ENCODE data around the gene EIF2S2.

The EIF2S2 gene

DNA sequence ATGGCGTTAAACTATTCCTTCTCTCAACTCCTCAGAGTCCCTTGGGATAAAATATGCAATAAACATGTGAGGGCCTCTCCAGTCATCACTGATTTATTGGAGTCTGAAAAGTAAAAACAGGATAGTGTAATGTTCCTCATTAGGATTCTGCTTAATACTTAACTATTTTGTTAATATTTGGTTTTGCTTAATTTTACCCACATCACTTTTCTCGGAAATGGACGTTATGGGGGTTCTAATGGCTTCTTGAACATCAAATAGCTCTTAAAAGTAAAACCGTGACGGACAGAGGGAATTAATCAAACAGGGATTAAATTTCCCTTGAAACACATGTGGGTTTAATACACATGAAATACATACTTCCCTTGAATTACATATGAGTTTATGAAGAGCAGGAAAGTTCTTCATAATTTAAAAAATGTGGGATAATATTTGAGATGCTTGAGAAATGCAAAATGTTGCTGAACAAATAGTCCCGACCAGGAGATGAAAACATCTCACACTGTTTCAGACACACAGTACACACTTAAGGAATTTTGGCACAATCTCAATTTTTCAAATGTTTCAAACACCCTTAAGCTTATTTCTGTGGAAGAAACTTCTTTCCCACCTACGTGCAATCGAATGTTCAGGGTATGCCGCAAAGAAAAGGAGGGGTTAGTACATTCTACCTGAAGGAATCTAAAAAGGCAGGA lies 38.4 kb upstream of the EIF2S2 start:
- TF ChIP-seq EZH2phosphoT487 (conservative IDR thresholded peaks at IDR 0.05; ENCODE audit: low read length): no peak
- TF ChIP-seq, protein P1, sequence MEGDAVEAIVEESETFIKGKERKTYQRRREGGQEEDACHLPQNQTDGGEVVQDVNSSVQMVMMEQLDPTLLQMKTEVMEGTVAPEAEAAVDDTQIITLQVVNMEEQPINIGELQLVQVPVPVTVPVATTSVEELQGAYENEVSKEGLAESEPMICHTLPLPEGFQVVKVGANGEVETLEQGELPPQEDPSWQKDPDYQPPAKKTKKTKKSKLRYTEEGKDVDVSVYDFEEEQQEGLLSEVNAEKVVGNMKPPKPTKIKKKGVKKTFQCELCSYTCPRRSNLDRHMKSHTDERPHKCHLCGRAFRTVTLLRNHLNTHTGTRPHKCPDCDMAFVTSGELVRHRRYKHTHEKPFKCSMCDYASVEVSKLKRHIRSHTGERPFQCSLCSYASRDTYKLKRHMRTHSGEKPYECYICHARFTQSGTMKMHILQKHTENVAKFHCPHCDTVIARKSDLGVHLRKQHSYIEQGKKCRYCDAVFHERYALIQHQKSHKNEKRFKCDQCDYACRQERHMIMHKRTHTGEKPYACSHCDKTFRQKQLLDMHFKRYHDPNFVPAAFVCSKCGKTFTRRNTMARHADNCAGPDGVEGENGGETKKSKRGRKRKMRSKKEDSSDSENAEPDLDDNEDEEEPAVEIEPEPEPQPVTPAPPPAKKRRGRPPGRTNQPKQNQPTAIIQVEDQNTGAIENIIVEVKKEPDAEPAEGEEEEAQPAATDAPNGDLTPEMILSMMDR (IDR thresholded peaks at IDR 0.05; ENCODE audit: insufficient read depth, low read length, poor library complexity, severe bottlenecking): no peak
- no peak overlapping the region for H3K27ac ChIP-seq (ENCODE audit: low read depth, low read length)
- H3K27me3 ChIP-seq (ENCODE audit: low read length): no peaks in the 10 kb centered on the region
- H3K4me2 ChIP-seq (ENCODE audit: low read depth, low read length, poor library complexity, severe bottlenecking): no peak overlapping the region
- no peaks in the 10 kb centered on the region for H3K9me2 ChIP-seq (replicated peaks; ENCODE audit: insufficient read depth, low read length)
- no peaks in the 10 kb centered on the region for H3K79me2 ChIP-seq (ENCODE audit: insufficient read depth, low read length)
- no peaks in the 10 kb centered on the region for H4K20me1 ChIP-seq (ENCODE audit: low read depth, low read length)
- no peak overlapping the region for H3K4me3 ChIP-seq (ENCODE audit: insufficient read depth, low read length, poor library complexity, severe bottlenecking)
- H3K36me3 ChIP-seq (ENCODE audit: low read length): no peaks in the 10 kb centered on the region
- no peak overlapping the region for H3K9ac ChIP-seq (ENCODE audit: low read length)
- H2AFZ ChIP-seq (ENCODE audit: low read depth, low read length, severe bottlenecking): no peak overlapping the region
- H3K9me3 ChIP-seq (ENCODE audit: insufficient read depth, low read length): no peaks in the 10 kb centered on the region
- H3F3A ChIP-seq (ENCODE audit: insufficient read depth): no peaks in the 10 kb centered on the region

DNA sequence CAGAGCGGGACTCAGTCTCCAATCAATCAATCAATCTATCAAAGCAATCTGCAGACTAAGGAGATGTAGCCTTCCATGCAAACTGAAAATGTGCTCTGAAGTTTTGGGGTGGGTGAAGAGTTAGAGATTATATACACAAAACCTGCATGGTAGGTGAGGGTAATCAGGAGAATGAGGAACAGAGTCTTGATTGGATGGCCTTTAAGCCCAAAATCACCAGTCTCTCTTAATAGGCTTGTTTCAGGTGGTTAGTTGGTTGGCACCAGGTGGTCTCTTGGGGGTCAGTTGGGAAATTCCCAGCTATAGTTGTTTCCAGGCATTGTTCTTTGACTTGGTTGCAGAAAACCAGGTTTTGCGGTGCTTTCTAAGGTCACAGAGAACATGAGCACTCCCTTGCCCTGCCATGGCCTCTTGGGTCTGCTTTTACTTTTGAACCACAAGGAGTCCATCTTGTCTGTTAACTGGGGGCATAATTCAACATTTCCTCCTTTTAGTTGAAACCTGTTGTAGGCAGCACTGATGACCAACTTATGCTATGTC lies 33.3 kb upstream of the EIF2S2 start:
- Histone ChIP-seq H3K79me2 (ENCODE audit: insufficient read depth, low read length) (no peaks in the 10 kb centered on the region), H3K4me2 (ENCODE audit: low read depth, low read length, poor library complexity, severe bottlenecking) (no peak overlapping the region), H4K20me1 (ENCODE audit: low read depth, low read length) (no peaks in the 10 kb centered on the region), H3K36me3 (ENCODE audit: low read length) (no peaks in the 10 kb centered on the region), H3F3A (ENCODE audit: insufficient read depth) (no peaks in the 10 kb centered on the region), H3K4me3 (ENCODE audit: insufficient read depth, low read length, poor library complexity, severe bottlenecking) (no peak overlapping the region), H2AFZ (ENCODE audit: low read depth, low read length, severe bottlenecking) (no peak overlapping the region), H3K9me3 (ENCODE audit: insufficient read depth, low read length) (no peaks in the 10 kb centered on the region), H3K9me2 (replicated peaks; ENCODE audit: insufficient read depth, low read length) (no peaks in the 10 kb centered on the region), H3K27me3 (ENCODE audit: low read length) (no peaks in the 10 kb centered on the region), H3K27ac (ENCODE audit: low read depth, low read length) (no peak overlapping the region), H3K9ac (ENCODE audit: low read length) (no peak overlapping the region)
- TF ChIP-seq EZH2phosphoT487 (conservative IDR thresholded peaks at IDR 0.05; ENCODE audit: low read length): no peak
- TF ChIP-seq, protein P1 (IDR thresholded peaks at IDR 0.05; ENCODE audit: insufficient read depth, low read length, poor library complexity, severe bottlenecking): no peak

DNA sequence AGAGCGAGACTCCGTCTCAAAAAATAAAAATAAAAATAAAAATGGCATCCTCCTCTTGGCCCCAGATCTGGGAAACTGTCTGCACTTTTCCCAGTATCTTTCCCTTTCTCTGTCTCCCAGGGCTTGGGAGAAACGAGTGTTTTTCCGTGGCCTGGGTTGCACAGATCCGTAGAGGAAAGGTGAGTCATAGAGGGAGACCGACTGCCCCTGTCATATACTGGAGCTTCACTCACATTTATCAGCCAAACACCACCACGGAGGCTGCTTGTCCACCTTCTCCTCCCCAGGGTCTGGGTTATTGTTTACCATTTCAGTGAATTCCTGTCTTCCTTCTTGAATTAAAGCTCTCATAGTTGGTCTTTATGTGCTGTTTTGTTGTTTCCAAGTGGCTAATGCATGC lies 31.9 kb upstream of the EIF2S2 start:
- no peak for TF ChIP-seq EZH2phosphoT487 (conservative IDR thresholded peaks at IDR 0.05; ENCODE audit: low read length)
- TF ChIP-seq, protein P1 (IDR thresholded peaks at IDR 0.05; ENCODE audit: insufficient read depth, low read length, poor library complexity, severe bottlenecking): no peak
- Histone ChIP-seq H3F3A (ENCODE audit: insufficient read depth) (no peaks in the 10 kb centered on the region), H3K9me3 (ENCODE audit: insufficient read depth, low read length) (no peaks in the 10 kb centered on the region), H3K9me2 (replicated peaks; ENCODE audit: insufficient read depth, low read length) (no peaks in the 10 kb centered on the region), H3K9ac (ENCODE audit: low read length) (no peak overlapping the region), H2AFZ (ENCODE audit: low read depth, low read length, severe bottlenecking) (no peak overlapping the region), H4K20me1 (ENCODE audit: low read depth, low read length) (no peaks in the 10 kb centered on the region), H3K27me3 (ENCODE audit: low read length) (no peaks in the 10 kb centered on the region), H3K36me3 (ENCODE audit: low read length) (no peaks in the 10 kb centered on the region), H3K4me2 (ENCODE audit: low read depth, low read length, poor library complexity, severe bottlenecking) (no peak overlapping the region), H3K27ac (ENCODE audit: low read depth, low read length) (no peak overlapping the region), H3K79me2 (ENCODE audit: insufficient read depth, low read length) (no peaks in the 10 kb centered on the region), H3K4me3 (ENCODE audit: insufficient read depth, low read length, poor library complexity, severe bottlenecking) (no peak overlapping the region)

Data from SU-DHL-6 (cell line).